Body of pancreas (tissue), 4 donors: ENCODE results near the gene SH3GL1.

Experiments used
- CTCF ChIP-seq, 7 experiments: fragments of 450-650 bp in 4 of 7; fragments of 200-600 bp in 3 of 7; sonication (generic) in 3 of 7; IDR thresholded peaks; one replicate each; pipeline ENCODE4 v1.5.1; 2016 to 2019; ENCODE audit warnings: antibody characterized with exemption in 7 of 7
- POLR2A ChIP-seq, 3 donors: fragments of 450-650 bp; IDR thresholded peaks; one replicate each; pipeline ENCODE4 v1.6.1; 2016; ENCODE audit warnings: antibody characterized with exemption in 3 of 3, mild to moderate bottlenecking in 2 of 3

- TF ChIP-seq CTCF (IDR thresholded peaks at IDR 0.05) (no peak), POLR2A (IDR thresholded peaks at IDR 0.05) (no peak)
These were observed 31.0 kb downstream of the SH3GL1 start for GRCh38 chr19:4369109-4369887.
